Activated CD8-positive, alpha-beta memory T cell treated with anti-CD3 and anti-CD28 coated beads, Interleukin-2, amount 50 U/mL, for 24 hours (primary cell): ENCODE results near the gene LRRC37B.
"Not testable (repeated sequence)": the region's sequence is repeated elsewhere in the genome, so short reads cannot be mapped to it uniquely, and the experiment has no call there.

Source experiments
- DNase-seq: peaks from one replicate; pipeline ENCODE4 v3.0.0-alpha.2; 2020; ENCODE audit errors: extremely low read depth

Gene LRRC37B

DNA sequence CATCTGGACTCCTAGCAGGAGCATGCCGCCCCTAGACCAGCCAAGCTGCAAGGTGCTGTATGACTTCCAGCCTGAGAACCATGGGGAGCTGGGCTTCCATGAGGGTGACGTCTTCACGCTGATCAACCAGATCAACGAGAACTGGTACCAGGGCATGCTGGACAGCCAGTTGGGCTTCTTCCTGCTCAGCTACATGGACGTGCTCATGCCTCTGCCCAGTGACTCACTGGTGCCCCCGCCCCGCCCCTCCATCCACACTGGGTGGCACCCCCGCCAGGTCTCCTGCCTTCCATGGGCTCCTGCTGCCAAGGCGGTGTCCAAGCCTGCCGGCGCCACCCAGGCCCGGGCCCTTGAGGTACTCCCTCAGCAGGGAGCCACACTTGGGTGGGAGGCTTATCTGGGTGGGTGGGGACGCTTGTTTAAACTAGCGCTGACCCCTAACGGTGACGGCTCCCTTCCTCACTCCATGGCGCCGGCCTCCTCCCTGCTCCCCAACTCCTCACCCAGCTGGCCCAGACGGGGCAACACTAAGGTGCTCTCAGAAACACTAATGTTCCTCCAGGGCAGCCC is 34.2 kb downstream of the LRRC37B start:
- DNase-seq: not testable (repeated sequence)

DNA sequence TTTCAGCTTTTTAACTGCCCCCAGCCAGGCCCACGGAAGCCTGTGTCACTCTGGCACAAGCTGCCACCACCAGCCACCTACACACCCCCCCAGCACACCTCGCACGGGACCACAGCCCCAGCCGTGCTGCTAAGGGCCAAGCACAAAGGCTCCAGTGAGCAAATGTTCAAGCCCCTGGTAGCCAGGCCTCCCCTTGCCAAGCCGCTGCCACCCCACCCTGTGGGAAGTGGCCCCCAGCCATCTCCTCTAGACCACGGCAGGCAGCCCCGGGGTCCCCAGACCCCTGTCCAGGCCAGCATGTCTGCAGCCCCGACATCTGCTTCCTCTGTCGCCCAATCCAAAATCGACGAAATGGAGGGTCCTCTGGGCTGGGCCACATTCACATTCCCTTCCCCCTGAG is 35.1 kb downstream of the LRRC37B start:
- not testable (repeated sequence) for DNase-seq

DNA sequence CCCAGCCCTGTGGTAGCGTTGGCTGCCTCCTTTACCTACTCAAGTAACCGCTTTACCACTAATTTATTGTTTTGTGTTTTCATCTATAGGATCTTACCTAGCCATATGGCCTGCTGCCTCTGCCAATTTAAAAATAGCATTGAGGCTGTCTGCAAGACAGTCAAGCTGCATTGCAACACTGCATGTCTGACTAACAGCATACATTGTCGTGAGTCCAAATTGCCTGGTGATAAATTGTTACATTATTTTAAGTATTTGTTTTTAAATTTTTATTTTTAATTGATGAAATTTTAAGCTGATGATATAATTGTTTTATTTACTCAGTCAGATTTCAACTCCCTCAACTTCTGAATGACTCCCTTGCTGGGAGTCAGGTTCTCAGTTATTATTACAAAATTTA is 38.4 kb downstream of the LRRC37B start:
- DNase-seq: not testable (repeated sequence)

DNA sequence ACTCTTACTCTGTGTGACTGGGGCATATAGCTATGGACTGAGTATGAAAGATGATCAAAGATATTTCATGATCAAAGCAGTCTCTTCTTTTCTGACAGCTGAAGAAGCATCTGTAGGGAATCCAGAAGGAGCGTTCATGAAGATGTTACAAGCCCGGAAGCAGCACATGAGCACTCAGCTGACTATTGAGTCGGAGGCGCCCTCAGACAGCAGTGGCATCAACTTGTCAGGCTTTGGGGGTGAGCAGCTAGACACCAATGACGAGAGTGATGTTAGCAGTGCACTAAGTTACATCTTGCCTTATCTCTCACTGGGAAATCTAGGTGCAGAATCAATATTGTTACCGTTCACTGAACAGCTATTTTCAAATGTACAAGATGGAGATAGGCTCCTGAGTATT is 40.5 kb downstream of the LRRC37B start:
- DNase-seq: not testable (repeated sequence)

DNA sequence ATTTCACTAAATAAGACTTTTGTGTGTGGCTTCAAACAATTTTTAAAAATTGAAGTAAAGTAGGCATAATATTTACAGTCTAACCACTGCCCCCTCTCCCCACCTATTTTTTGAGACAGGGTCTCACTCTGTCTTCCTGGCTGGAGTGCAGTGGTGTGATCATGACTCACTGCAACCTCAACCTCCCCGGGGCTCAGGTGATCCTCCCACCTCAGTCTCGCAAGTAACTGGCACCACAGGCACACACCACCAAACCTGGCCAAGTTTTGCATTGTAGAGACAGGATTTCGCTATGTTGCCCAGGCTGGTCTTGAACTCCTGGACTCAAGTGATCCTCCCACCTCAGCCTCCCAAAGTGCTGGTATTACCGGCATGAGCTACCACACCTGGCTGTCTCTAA is 47.8 kb downstream of the LRRC37B start:
- DNase-seq: not testable (repeated sequence)

DNA sequence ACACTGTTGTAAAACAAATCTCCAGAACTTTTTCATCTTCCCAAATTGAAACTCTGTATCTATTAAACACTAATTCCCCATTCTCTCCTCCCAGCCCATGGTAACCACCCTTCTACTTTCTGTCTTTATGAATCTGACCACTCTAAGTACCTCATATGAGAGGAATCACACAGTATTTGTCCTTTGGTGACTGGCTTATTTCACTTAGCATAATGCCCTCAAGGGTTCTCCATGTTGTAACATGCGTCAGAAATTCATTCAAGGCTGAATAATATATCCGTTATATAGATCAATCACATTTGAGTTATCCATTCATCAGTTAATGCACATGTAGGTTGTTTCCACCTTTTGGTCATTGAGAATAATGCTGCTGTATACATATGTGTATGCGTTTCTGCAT is 48.2 kb downstream of the LRRC37B start:
- DNase-seq: not testable (repeated sequence)

DNA sequence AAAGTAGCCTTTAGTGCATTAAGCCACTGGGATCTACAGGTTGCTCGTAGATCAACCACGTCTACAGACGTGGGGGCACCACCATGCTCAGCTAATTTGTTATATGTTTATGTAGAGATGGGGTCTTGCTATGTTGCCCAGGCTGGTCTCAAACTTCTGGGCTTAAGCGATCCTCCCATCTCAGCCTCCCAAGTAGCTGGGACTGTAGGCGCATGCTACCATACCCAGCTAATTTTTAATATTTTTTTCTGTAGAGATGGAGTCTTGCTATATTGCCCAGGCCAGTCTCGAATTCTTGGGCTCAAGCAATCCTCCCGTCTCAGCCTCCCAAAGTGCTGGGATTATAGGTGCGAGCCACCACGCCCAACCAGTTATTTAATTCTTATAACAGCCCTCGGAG is 49.3 kb downstream of the LRRC37B start:
- DNase-seq: not testable (repeated sequence)

DNA sequence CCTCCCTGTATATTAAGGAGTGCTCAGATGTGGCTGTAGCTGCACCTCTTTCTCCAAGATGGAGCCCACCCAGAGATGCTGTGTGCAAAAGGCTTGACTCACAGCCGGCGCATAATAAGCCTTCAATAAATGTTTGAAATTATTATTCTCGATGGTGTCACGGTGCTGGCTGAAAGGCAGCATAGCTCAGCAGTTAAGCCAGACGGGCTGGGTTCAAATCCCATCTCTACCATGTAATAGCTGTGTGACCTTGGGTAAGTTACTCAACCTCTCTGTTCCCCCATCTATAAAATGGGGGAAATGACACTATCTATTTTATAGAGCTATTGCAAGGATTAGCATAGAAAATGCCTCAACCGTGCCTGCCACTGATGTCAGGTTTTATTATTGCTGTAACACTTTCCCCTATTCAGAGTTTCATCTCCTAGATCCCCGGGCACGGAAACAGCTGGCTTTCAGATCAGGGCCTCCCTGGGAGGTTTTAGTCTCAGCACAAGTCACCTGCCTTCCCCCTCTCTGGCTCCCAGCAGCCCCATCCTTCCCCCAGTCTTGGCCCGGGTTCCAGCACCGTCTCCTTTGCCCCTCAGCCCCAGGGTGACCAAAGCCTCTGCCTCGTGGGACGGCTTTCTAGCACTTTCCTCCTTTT is 50.4 kb downstream of the LRRC37B start:
- DNase-seq: not testable (repeated sequence)

DNA sequence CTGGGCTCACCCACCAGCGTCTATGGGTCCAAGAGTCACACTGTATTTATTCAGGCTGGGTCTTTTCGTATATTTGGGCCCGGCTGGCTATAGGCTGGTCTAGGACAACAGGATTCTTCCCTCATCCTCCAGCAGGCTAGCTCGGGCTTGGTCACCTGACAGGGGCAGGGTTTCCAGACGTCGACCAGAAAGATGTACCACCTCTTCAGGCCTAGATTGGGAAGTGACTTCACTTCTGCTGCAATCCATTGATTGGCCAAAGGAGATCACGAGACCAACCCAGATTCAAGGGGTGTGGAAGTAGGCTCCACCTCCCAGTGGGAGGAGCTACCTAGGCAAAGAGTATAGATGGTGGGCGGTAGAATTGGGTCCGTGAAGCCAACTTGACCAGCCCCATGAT is 53.5 kb downstream of the LRRC37B start:
- not testable (repeated sequence) for DNase-seq

DNA sequence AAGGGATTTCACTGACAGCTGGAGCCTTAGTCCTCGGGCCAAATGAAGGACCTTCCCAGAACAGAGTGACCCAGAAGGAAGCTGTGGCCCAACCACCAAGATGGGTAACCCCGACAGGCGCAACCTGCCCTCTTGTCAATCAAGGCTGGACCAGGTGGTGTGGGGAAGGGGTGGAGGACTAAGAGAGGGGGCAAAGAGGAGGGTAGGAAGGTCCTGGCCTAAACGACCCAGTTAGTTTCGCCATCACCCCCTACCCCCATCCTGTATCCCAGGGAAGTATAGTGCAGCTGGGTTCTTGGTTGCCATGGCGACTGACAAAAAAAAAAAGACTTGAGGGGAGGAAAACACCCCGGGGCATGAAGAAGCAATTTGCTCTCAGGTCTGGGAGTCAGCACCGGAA is 54.7 kb downstream of the LRRC37B start:
- not testable (repeated sequence) for DNase-seq

DNA sequence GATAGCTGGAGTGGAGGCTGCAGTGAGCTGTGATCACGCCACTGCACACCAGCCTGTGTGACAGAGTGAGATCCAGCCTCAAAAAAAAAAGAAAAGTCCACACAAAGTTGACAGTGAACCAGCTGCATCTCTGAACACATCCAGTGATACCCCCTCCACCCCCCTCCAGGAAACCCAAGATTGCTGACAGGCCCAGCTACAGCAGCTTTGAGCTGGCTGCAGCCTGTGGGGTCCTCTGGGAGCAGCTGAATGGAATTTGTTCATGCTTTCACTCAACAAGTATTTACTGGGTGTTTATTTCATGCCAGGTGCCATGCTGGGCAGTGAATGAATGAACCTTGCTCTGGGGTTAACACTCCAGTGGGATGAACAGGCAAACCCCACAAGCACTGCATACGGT is 56.9 kb downstream of the LRRC37B start:
- not testable (repeated sequence) for DNase-seq

DNA sequence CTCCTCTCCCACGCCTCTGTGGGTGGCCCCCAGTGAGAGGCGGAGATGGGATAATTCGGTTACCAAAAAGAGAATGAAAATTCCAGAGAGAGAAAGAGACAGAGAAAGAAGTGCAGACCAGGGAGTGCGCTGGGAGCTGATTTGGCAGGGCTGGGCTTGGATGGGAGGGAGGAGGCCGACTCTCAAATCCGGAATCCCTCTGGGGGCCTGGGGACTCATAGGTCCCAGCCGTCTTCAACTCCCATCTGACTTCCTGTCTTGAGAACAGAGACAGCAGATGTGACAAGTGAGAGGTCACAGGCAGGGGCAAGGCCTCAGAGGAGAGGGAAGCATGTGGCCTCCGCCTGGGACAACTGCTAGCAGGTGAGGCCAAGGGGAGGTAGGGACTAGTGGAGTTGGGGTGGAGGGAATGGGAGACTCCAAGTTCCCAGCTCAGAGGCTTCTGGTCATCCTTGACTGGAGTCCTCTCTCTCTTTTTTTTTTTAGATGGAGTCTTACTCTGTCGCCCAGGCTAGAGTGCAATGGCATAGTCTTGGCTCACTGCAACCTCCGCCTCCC is 59.0 kb downstream of the LRRC37B start:
- not testable (repeated sequence) for DNase-seq

DNA sequence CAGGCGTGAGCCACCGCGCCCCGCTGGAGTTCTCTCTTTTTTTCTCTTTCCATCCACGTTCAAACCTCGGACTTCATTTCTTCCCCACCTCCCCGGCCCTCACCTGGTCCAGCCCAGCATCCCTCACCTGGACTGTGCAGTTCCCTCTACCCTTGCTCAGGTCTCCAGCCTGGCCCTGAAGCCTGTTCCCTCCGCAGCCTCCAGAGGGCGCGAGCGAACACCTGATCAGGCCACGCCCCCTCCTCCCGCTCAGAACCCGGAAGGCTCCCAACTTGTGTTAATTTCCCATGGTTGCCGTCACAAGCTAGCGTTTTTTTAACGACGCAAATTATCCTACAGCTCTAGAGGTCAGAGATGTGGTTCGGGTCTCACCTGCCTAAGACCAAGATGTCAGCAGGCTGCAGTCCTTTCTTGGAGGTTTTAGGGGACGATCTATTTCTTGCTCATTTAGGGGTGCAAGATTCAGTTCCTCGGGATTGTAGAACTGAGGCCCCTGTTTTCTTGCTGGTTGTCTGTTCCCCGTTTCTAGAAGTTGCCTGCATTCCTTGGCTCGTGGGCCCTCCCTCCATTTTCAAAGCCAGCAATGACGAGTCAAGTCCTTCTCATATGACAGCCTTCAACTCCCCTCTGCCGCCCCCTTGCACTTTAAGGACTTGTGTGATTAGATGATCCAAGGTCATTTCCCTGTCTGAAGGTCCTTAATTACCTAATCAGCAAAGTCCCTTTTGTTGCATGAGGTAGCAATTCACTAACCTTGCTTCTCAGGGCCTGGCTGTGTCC is 59.9 kb downstream of the LRRC37B start:
- DNase-seq: peak; percentile 4

DNA sequence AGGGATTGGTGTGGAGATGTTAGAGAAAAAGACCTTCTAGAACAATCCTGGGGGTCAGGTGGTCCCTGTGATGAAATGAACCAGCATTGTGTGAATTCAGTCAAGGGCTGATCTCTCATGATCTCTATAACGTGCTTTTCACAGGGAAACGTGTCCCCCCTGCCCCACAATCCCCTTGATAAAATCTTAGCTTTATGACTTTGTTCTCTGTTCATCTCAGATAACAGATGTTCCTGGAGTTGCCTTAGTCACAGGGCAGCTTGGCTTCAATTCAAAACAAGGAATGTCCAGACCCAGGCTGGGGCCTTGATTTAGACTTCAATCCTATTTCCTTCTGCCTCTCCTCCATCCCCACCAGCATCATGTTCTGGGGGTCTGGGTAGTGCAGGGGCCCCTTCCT is 61.9 kb downstream of the LRRC37B start:
- DNase-seq: not testable (repeated sequence)

DNA sequence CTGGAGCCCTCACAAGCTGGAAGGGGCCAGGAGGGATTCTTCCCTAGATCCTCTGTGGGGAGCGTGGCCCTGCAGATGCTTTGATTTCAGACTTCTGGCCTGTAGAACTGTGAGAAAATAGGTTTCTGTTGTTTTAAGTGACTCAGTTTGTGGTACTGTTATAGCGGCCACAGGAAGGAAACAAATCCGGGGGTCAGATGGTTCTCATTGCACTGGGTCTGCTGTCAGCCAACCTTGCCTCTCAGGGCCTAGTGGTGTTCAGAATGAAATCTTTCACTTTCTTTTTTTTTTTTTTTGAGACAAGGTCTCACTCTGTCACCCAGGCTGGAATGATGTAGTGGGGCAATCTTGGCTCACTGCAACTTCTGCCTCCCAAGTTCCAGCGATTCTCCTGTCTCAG is 64.8 kb downstream of the LRRC37B start:
- DNase-seq: not testable (repeated sequence)

DNA sequence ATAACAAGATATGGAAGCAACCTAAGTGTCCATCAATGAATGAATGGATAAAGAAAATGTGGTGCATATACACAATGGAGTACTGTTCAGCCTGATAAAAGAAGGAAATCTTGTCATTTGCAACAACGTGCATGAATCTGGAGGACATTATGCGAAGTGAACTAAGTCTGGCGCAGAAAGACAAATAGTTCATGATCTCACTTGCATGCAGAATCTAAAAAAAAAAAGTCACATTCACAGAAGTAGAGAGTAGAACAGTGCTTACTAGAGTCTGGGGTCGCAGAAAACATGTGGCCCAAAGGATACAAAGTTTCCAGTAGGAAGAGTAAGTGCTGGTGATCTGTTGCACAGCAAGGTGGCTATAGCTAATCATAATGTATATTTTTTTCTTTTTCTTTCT is 65.9 kb downstream of the LRRC37B start:
- not testable (repeated sequence) for DNase-seq

DNA sequence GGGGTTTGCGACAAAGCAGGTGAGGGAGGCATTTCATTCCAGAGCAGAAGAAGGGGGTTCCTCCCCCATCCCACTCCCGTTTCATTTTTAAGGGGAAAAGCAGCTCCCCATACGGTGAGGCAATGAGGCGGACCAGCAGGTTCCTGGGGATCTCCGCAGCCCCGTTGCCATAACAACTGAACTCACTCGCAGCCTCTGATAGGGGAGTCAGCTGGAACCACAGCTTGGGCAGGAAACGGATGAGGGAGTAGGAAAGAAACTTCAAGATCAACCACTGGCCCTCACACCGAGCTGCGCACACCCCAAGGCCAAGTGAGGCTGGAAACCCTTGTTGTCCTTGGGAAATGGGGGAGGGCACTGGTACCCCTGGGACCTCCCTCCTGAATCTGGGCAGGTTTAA is 72.6 kb downstream of the LRRC37B start:
- DNase-seq: peak; percentile 39

DNA sequence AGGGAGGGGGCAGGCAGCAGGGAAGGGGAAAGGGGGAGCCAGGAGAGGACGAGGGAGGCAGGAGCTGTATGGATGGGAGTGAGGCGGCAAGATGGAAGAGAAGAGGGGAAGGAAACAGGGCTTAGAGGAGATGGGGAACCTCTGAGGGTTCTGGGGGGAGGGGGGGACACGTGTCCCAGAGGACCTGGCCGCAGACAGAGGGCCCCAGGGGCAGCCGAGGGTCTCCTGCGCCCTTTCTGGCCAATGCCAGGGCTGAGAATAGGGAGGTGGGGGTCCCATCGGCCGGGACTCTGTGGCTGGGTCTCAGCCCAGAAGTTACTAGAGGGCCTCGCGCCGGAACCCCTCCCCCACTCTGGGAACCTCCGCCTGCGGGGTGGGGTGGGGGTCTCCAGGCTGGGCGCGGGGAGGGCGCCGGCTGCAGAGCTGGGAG is 76.4 kb downstream of the LRRC37B start:
- DNase-seq: not testable (repeated sequence)

DNA sequence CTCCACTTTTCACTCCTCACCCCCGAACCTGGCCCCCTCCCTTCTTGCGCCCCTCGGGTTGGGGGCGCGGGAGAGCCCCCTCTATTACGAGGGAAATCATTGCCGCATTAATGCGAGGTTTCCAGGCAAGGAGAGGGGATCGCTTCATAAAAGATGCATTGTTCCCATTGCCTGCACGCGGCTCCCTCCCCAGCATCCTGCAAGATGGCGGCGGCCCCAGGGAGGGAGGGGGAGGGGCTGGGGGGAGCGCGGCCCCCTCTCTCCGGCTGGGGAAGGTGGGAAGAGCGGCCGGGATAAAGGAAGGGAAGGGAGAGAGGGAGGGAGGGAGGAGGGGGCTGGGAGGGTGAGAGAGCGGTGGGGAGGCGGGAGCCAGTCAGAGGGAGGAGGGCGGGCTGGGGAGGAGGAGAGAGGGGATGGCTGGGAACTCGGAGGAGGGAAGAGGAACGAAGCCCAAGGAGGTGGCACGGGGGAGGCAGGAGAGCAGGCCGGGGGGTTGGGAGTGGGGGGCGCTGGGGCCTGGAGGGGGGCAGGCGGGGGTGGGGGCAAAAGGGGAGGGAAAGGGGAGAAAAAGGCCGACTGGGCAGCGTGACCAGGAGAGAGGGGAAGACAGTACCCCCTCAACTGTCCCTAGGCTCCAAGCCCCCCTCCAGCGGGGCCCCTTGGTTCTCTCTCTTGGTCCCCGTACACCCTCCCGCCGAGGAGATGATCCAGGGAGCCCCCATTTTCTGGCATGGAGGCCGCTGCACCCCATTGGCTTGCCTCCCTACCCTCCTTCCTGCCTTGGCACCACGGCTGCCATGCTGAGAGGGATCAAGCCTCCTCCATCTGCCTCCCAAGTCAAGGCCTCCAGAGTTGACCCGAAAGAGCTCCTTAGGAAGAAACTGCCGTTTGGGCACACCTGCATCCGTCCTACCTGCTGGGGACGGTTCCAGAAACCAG is 77.1 kb downstream of the LRRC37B start:
- not testable (repeated sequence) for DNase-seq

DNA sequence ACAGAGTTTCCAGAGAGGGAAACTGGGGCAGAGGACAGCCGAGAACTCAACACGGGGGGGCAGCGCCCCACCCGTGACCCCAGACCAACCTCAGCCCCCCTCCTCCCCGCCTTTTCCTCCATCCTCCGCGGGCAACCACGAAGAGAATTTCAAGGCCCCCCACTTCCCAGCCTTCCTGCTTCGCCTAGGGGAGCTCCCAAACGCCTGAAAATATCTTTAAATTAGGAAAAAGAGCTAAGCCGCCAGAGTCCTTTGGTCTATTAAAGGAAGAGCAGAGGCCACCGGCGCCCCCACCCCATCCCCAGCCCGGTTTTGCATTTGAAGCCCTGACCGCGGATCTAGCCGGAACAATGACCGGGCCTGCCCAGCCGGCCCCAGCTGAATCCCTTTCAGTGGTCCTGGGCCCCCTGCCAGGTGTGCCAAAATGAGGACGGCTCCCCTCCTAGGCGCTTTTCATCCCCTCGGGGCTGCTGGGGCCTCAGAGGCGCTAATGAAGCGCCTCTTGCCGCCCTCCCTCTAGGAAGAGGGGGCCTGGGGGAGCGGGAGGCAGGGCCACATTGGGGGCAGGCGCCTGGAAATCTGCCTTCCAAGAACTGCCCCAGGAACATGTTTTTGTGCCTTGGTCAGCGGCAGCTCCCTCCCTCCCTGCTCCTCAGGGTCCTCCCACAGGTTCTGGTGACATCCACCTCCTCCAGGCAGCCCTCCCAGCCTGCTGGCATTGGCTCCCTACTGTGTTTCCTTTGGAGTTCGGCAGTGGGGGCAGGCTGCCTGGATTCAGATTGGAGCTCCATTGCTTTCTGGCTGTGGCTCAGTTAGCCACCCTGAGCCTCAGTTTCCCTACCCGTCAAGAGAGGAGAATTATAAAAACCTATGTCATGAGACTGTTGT is 78.0 kb downstream of the LRRC37B start:
- DNase-seq: not testable (repeated sequence)
